Endothelial cell of umbilical vein (primary cell): Measurements from ENCODE around the gene SULT2B1. TPM values are rescaled to one million over a fixed set of nuclear protein-coding genes. Genes with fewer than 3 reads are reported as not detected.

Experiments
- BruUV-seq: library from RNA; stranded (reverse); fragments of 400-500 nt; replicated peaks from 2 replicates; lab custom pipeline; 2021; lab: Mats Ljungman, UMichigan
- CTCF ChIA-PET: fragments of 300-600, 350-600 bp; sonication (Branson Sonifier 250); formaldehyde crosslinking; loops from one replicate; lab custom pipeline; 2021; ENCODE audit warnings: antibody characterized with exemption, inconsistent platforms; lab: Charles Lee
- POLR2A ChIA-PET: fragments of 300-600, 350-600 bp; sonication (Branson Sonifier 250); formaldehyde crosslinking; loops from one replicate; lab custom pipeline; 2021; ENCODE audit warnings: antibody characterized with exemption, inconsistent platforms; lab: Charles Lee
- DNase-seq: peaks from one replicate; pipeline ENCODE4 v3.0.0-alpha.2; 2011; ENCODE audit warnings: low read depth, low spot score
- FAIRE-seq: peaks from 2 replicates; lab custom pipeline; 2011; peaks lifted over from hg19 to GRCh38; lab: Jason Lieb, UNC
- H2AFZ ChIP-seq: 2 replicates; pipeline ENCODE4 v1.6.0; 2012; ENCODE audit warnings: low read depth, low read length, control low read depth, inconsistent platforms
- H3K27ac ChIP-seq: 2 replicates; pipeline ENCODE4 v1.5.1; 2011; ENCODE audit warnings: low read depth, mild to moderate bottlenecking, control low read depth, low read length, moderate library complexity; ENCODE audit not compliant: insufficient read depth
- H3K27me3 ChIP-seq, 2 experiments: 2 replicates each; pipeline versions ENCODE4 v1.6.0 to v1.6.1; 2011; ENCODE audit warnings: low read length in 2 of 2, mixed read lengths in 1 of 2; ENCODE audit not compliant: control insufficient read depth in 2 of 2, insufficient read depth in 2 of 2
- H3K36me3 ChIP-seq, 2 experiments: 2 replicates in 1 of 2; 3 replicates in 1 of 2; pipeline ENCODE4 v1.5.1; 2011; ENCODE audit warnings: low read length in 2 of 2, mild to moderate bottlenecking in 1 of 2, moderate library complexity in 1 of 2; ENCODE audit not compliant: control insufficient read depth in 2 of 2, insufficient read depth in 2 of 2; ENCODE audit errors: extremely low read depth in 1 of 2
- H3K4me1 ChIP-seq: 3 replicates; pipeline ENCODE4 v1.5.1; 2011; ENCODE audit warnings: mild to moderate bottlenecking, low read length; ENCODE audit not compliant: control insufficient read depth, insufficient read depth; ENCODE audit errors: extremely low read depth
- H3K4me2 ChIP-seq: 2 replicates; pipeline ENCODE4 v1.6.1; 2011; ENCODE audit warnings: low read length, control low read depth, mixed read lengths; ENCODE audit not compliant: insufficient read depth
- H3K4me3 ChIP-seq, 3 experiments: fragments of 200-600 bp in 1 of 3; sonication (generic), shearing (Covaris generic) in 1 of 3; replicated peaks in 1 of 3; 2 replicates each; pipeline ENCODE4 v1.5.1; 2011 to 2016; ENCODE audit warnings: control low read depth in 3 of 3, low read length in 3 of 3, mild to moderate bottlenecking in 2 of 3, inconsistent platforms in 1 of 3, low read depth in 1 of 3, moderate library complexity in 1 of 3; ENCODE audit not compliant: insufficient read depth in 1 of 3
- H3K79me2 ChIP-seq: 2 replicates; pipeline ENCODE4 v1.6.0; 2012; ENCODE audit warnings: low read length, inconsistent platforms; ENCODE audit not compliant: control insufficient read depth, insufficient read depth
- H3K9ac ChIP-seq: replicated peaks from 2 replicates; pipeline ENCODE3; 2011; ENCODE audit warnings: low read length, control low read depth; ENCODE audit not compliant: insufficient read depth; ENCODE audit errors: extremely low read depth
- H3K9me1 ChIP-seq: replicated peaks from 3 replicates; pipeline ENCODE4 v1.6.0; 2011; ENCODE audit warnings: mild to moderate bottlenecking, low read length; ENCODE audit not compliant: control insufficient read depth, insufficient read depth; ENCODE audit errors: extremely low read depth
- H3K9me3 ChIP-seq: replicated peaks from 2 replicates; pipeline ENCODE4 v1.5.1; 2012; ENCODE audit warnings: low read length, inconsistent platforms; ENCODE audit not compliant: control insufficient read depth, insufficient read depth
- H4K20me1 ChIP-seq: replicated peaks from 2 replicates; pipeline ENCODE3; 2011; ENCODE audit warnings: mild to moderate bottlenecking, low read length; ENCODE audit not compliant: control insufficient read depth, insufficient read depth; ENCODE audit errors: extremely low read depth
- EZH2 ChIP-seq: IDR thresholded peaks from 2 replicates; pipeline ENCODE4 v1.6.1; 2012; ENCODE audit warnings: borderline replicate concordance, low read depth, mild to moderate bottlenecking, moderate library complexity, low read length, inconsistent platforms; ENCODE audit not compliant: severe bottlenecking
- FOS ChIP-seq: IDR thresholded peaks from 2 replicates; pipeline ENCODE4 v1.6.1; 2011; ENCODE audit warnings: mild to moderate bottlenecking, low read length, moderate library complexity, borderline replicate concordance; ENCODE audit not compliant: insufficient read depth
- GATA2 ChIP-seq: IDR thresholded peaks from 2 replicates; pipeline ENCODE4 v1.7.0; 2011; ENCODE audit warnings: low read depth, mild to moderate bottlenecking, moderate library complexity, mixed read lengths, low read length; ENCODE audit not compliant: insufficient read length, insufficient read depth
- JUN ChIP-seq: IDR thresholded peaks from 2 replicates; pipeline ENCODE4 v1.6.1; 2011; ENCODE audit warnings: borderline replicate concordance, low read depth; ENCODE audit not compliant: insufficient read length, insufficient read depth
- MYC ChIP-seq: IDR thresholded peaks from one replicate; pipeline ENCODE4 v1.6.1; 2011; ENCODE audit warnings: mild to moderate bottlenecking, low read depth, low read length
- POLR2A ChIP-seq: IDR thresholded peaks from 2 replicates; pipeline ENCODE4 v1.6.1; 2012; ENCODE audit warnings: low read depth, mild to moderate bottlenecking, control low read depth, low read length
- POLR2AphosphoS5 ChIP-seq: IDR thresholded peaks from 2 replicates; pipeline ENCODE4 v1.6.1; 2012; ENCODE audit warnings: low read depth, mild to moderate bottlenecking, control low read depth, low read length, moderate library complexity; ENCODE audit not compliant: insufficient read depth
- dilution Hi-C: fragments of 300-500 bp; cut with MboI; formaldehyde crosslinking; loops from one replicate; pipeline ENCODE4 v1.15.0; 2019; ENCODE audit warnings: low sequenced_read_pairs; ENCODE audit not compliant: extremely low pct_ligation_motif_present
- intact Hi-C: fragments of 100-400 bp; cut with micrococcal nuclease; formaldehyde crosslinking; loops from one replicate; pipeline ENCODE4 v1.10.0; 2022
- polyA plus RNA-seq, 4 experiments: library from polyadenylated mRNA; depleted of rRNA in 3 of 4; stranded (reverse) in 3 of 4; unstranded in 1 of 4; fragments of >200 nt; gene quantifications; 2 replicates each; pipeline versions ENCODE4 v1.2.1 to v1.2.3, GENCODE V29; 2011 to 2012; ENCODE audit warnings: missing spikeins in 1 of 4
- total RNA-seq: library from RNA; stranded (reverse); gene quantifications from 2 replicates; pipeline ENCODE4 v1.2.3, GENCODE V29; 2021
- TF ChIP-seq, protein P1 (sequence below), 2 donors: IDR thresholded peaks; 1 replicate in 1 of 2; 2 replicates in 1 of 2; pipeline ENCODE4 v1.5.1; 2011; ENCODE audit warnings: low read length in 2 of 2, mild to moderate bottlenecking in 2 of 2, moderate library complexity in 2 of 2, control low read depth in 1 of 2, inconsistent platforms in 1 of 2, low read depth in 1 of 2; ENCODE audit not compliant: insufficient read depth in 1 of 2; ENCODE audit errors: extremely low read depth in 1 of 2
- TF ChIP-seq, protein P2 (sequence below): IDR thresholded peaks from 2 replicates; pipeline ENCODE4 v1.6.1; 2011; ENCODE audit not compliant: insufficient read depth, insufficient read length

The SULT2B1 gene
- total and polyA plus RNA-seq, 2 donors (not counting 3 experiments of a cell fraction or from before 2014, with no cell fraction given): not detected

GRCh38 chr19:48627865-48628314 is 75.9 kb downstream of the SULT2B1 start:
- intact Hi-C loops (no loop called here), dilution Hi-C loops (no loop called here)
- FAIRE-seq (no peak), DNase-seq (no peak)
- BruUV-seq: no TSS peak
- Histone ChIP-seq H3K9me3 (no peaks in the 10 kb centered on the region), H3K36me3 (peaks cover 0 to 2% of the 10 kb centered on the region in 2 experiments), H3K4me3 (no peak overlapping the region), H3K4me2 (no peak overlapping the region), H3K4me1 (peaks cover 18% of the 10 kb centered on the region), H3K27ac (no peak overlapping the region), H3K27me3 (no peaks in the 10 kb centered on the region), H3K9ac (no peak overlapping the region), H4K20me1 (no peaks in the 10 kb centered on the region), H3K9me1 (no peaks in the 10 kb centered on the region), H2AFZ (no peak overlapping the region), H3K79me2 (no peaks in the 10 kb centered on the region)
- TF ChIP-seq JUN (no peak), GATA2 (no peak), EZH2 (no peak), POLR2AphosphoS5 (no peak), MYC (no peak), FOS (no peak), POLR2A (no peak)
- TF ChIP-seq, protein P1, sequence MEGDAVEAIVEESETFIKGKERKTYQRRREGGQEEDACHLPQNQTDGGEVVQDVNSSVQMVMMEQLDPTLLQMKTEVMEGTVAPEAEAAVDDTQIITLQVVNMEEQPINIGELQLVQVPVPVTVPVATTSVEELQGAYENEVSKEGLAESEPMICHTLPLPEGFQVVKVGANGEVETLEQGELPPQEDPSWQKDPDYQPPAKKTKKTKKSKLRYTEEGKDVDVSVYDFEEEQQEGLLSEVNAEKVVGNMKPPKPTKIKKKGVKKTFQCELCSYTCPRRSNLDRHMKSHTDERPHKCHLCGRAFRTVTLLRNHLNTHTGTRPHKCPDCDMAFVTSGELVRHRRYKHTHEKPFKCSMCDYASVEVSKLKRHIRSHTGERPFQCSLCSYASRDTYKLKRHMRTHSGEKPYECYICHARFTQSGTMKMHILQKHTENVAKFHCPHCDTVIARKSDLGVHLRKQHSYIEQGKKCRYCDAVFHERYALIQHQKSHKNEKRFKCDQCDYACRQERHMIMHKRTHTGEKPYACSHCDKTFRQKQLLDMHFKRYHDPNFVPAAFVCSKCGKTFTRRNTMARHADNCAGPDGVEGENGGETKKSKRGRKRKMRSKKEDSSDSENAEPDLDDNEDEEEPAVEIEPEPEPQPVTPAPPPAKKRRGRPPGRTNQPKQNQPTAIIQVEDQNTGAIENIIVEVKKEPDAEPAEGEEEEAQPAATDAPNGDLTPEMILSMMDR (IDR thresholded peaks at IDR 0.05; ENCODE audit: extremely low read depth in 1 of 2, insufficient read depth in 1 of 2, low read depth in 1 of 2, low read length in 2 of 2): no peak
- TF ChIP-seq, protein P2, sequence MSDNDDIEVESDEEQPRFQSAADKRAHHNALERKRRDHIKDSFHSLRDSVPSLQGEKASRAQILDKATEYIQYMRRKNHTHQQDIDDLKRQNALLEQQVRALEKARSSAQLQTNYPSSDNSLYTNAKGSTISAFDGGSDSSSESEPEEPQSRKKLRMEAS: no peak
- ChIA-PET POLR2A (no interaction called here), CTCF (interaction anchor here (0.9 to 1.0 kb wide), 2 partner anchors 43 to 122 kb away, joined by 3 read pairs; no protein-coding TSS in a partner anchor)
